Pons (tissue), 1 donor: ENCODE results near the gene KIAA0408.

Experiments used
- DNase-seq: peaks from one replicate; pipeline ENCODE4 v3.0.0-alpha.2; 2016; ENCODE audit warnings: low spot score

KIAA0408 gene

GRCh38 chr6:127459231-127459641 lies at the start of gene KIAA0408:
Gene KIAA0408, minus strand, starts transcription at chr6:127459389. Its CDS starts 5,408 bp downstream, at chr6:127453981.
- peak; percentile 39 for DNase-seq

- no peak for DNase-seq
Measured at GRCh38 chr6:127506894-127507293, 47.7 kb upstream of the KIAA0408 start.

GRCh38 chr6:127503022-127503421 lies 43.8 kb upstream of the KIAA0408 start:
- no peak for DNase-seq

GRCh38 chr6:127497410-127497809 lies 38.2 kb upstream of the KIAA0408 start:
- DNase-seq, result no peak

- DNase-seq, result no peak
Measured at GRCh38 chr6:127496471-127496870, 37.3 kb upstream of the KIAA0408 start.

GRCh38 chr6:127494240-127494767 lies 35.1 kb upstream of the KIAA0408 start:
- no peak for DNase-seq

- no peak for DNase-seq
Measured at GRCh38 chr6:127489248-127489647, 30.1 kb upstream of the KIAA0408 start.

GRCh38 chr6:127486934-127487333 lies 27.7 kb upstream of the KIAA0408 start:
- DNase-seq, result peak; percentile 67

- DNase-seq, result peak; percentile 64
Measured at GRCh38 chr6:127484212-127484863, 25.1 kb upstream of the KIAA0408 start.

GRCh38 chr6:127483399-127484055 lies 24.3 kb upstream of the KIAA0408 start:
- DNase-seq, result no peak

GRCh38 chr6:127482325-127482724 lies 23.1 kb upstream of the KIAA0408 start:
- DNase-seq, result no peak

- no peak for DNase-seq
Measured at GRCh38 chr6:127481628-127482027, 22.4 kb upstream of the KIAA0408 start.

GRCh38 chr6:127481111-127481510 lies 21.9 kb upstream of the KIAA0408 start:
- no peak for DNase-seq

GRCh38 chr6:127477658-127478057 lies 18.5 kb upstream of the KIAA0408 start:
- no peak for DNase-seq

- no peak for DNase-seq
Measured at GRCh38 chr6:127475823-127476176, 16.6 kb upstream of the KIAA0408 start.

- no peak for DNase-seq
Measured at GRCh38 chr6:127475135-127475822, 16.1 kb upstream of the KIAA0408 start.

- DNase-seq, result no peak
Measured at GRCh38 chr6:127471379-127472255, 12.4 kb upstream of the KIAA0408 start.

GRCh38 chr6:127468936-127469335 lies 9.7 kb upstream of the KIAA0408 start:
- no peak for DNase-seq

- no peak for DNase-seq
Measured at GRCh38 chr6:127466416-127466815, 7.2 kb upstream of the KIAA0408 start.

GRCh38 chr6:127464881-127465459 lies 5.8 kb upstream of the KIAA0408 start:
- peak; percentile 80 for DNase-seq

- DNase-seq, result no peak
Measured at GRCh38 chr6:127464161-127464880, 5.1 kb upstream of the KIAA0408 start.
